Coronary artery (tissue), 2 donors: Measurements from ENCODE around the gene RGL1.

Source experiments
- DNase-seq: peaks from one replicate; pipeline ENCODE4 v3.0.0-alpha.2; 2017; ENCODE audit warnings: low spot score
- H3K27ac ChIP-seq, 2 donors: fragments of 200-600 bp; sonication (generic); one replicate each; pipeline ENCODE4 v1.5.1; 2016 to 2019
- H3K4me3 ChIP-seq: fragments of 200-600 bp; sonication (generic); 2 replicates; pipeline ENCODE4 v1.5.1; 2016; ENCODE audit warnings: mild to moderate bottlenecking, moderate library complexity
- CTCF ChIP-seq: fragments of 200-600 bp; sonication (generic); IDR thresholded peaks from one replicate; pipeline ENCODE4 v1.5.1; 2019; ENCODE audit warnings: antibody characterized with exemption

The RGL1 gene

GRCh38 chr1:183880531-183881243, 75.8 kb downstream of the RGL1 start:
- Histone ChIP-seq H3K27ac (peak overlapping the region in 1 of 2 donors; percentile 64), H3K4me3 (no peak overlapping the region)
- no peak for TF ChIP-seq CTCF
- DNase-seq: no peak

- TF ChIP-seq CTCF: no peak
- DNase-seq: no peak
- peak overlapping the region in 1 of 2 donors; percentile 64 for H3K27ac ChIP-seq
- no peak overlapping the region for H3K4me3 ChIP-seq
Observed at GRCh38 chr1:183881387-183882131, 76.6 kb downstream of the RGL1 start.

- no peak for TF ChIP-seq CTCF
- Histone ChIP-seq H3K4me3 (no peak overlapping the region), H3K27ac (peak overlapping the region in 1 of 2 donors; percentile 64)
- DNase-seq: no peak
Observed at GRCh38 chr1:183882335-183883167, 77.6 kb downstream of the RGL1 start.

- DNase-seq: no peak
- Histone ChIP-seq H3K27ac (peak overlapping the region in 1 of 2 donors; percentile 34), H3K4me3 (no peak overlapping the region)
- no peak for TF ChIP-seq CTCF
Observed at GRCh38 chr1:183883623-183884022, 78.7 kb downstream of the RGL1 start.

GRCh38 chr1:183884526-183884925, 79.6 kb downstream of the RGL1 start:
- Histone ChIP-seq H3K27ac (no peak overlapping the region), H3K4me3 (no peak overlapping the region)
- TF ChIP-seq CTCF: no peak
- DNase-seq: no peak

GRCh38 chr1:183885142-183885735, 80.3 kb downstream of the RGL1 start:
- H3K27ac ChIP-seq: no peak overlapping the region
- no peak for TF ChIP-seq CTCF
- H3K4me3 ChIP-seq: no peak overlapping the region
- no peak for DNase-seq
